ENCODE measurements around the gene TMEM201. TPM values are rescaled to one million over a fixed set of nuclear protein-coding genes. Genes with fewer than 3 reads are reported as not detected.

Gene TMEM201
- total and polyA plus RNA-seq, 8 donors: 9.1 to 21.9 (median 17.0) TPM

GRCh38 chr1:9606948-9607347 lies 18.2 kb downstream of the TMEM201 start:
- Histone ChIP-seq H3K27me3 (no peaks in the 10 kb centered on the region), H3K4me3 (no peak overlapping the region), H3K9me3 (no peaks in the 10 kb centered on the region), H3K4me1 (no peaks in the 10 kb centered on the region), H3K27ac (no peak overlapping the region), H3K36me3 (peaks cover 0 to 81% of the 10 kb centered on the region in 2 donors)
- intact Hi-C loops (cut with DNase I): no loop called here
- DNase-seq: peak in 1 of 4 donors; percentile 66
- no peak for TF ChIP-seq CTCF (IDR thresholded peaks at IDR 0.05)
- ATAC-seq: no peak

GRCh38 chr1:9607352-9607751 lies 18.6 kb downstream of the TMEM201 start:
- H3K9me3 ChIP-seq: no peaks in the 10 kb centered on the region
- ATAC-seq: no peak
- no peak overlapping the region for H3K4me3 ChIP-seq
- H3K4me1 ChIP-seq: no peaks in the 10 kb centered on the region
- peaks cover 0 to 81% of the 10 kb centered on the region in 2 donors for H3K36me3 ChIP-seq
- no peak for TF ChIP-seq CTCF (IDR thresholded peaks at IDR 0.05)
- H3K27me3 ChIP-seq: no peaks in the 10 kb centered on the region
- DNase-seq: peak in 1 of 4 donors; percentile 60
- intact Hi-C loops (cut with DNase I): no loop called here
- no peak overlapping the region for H3K27ac ChIP-seq

GRCh38 chr1:9609998-9610397 lies 21.3 kb downstream of the TMEM201 start:
- H3K36me3 ChIP-seq: peaks cover 0 to 75% of the 10 kb centered on the region in 2 donors
- H3K27ac ChIP-seq: no peak overlapping the region
- intact Hi-C loops (cut with DNase I): no loop called here
- H3K4me1 ChIP-seq: no peaks in the 10 kb centered on the region
- DNase-seq: no peak
- no peak overlapping the region for H3K4me3 ChIP-seq
- no peak for ATAC-seq
- H3K9me3 ChIP-seq: no peaks in the 10 kb centered on the region
- TF ChIP-seq CTCF (IDR thresholded peaks at IDR 0.05): no peak
- H3K27me3 ChIP-seq: no peaks in the 10 kb centered on the region

GRCh38 chr1:9610548-9610947 lies 21.8 kb downstream of the TMEM201 start:
- no peak overlapping the region for H3K27ac ChIP-seq
- no peaks in the 10 kb centered on the region for H3K27me3 ChIP-seq
- intact Hi-C loops (cut with DNase I): no loop called here
- H3K4me3 ChIP-seq: no peak overlapping the region
- no peaks in the 10 kb centered on the region for H3K4me1 ChIP-seq
- no peaks in the 10 kb centered on the region for H3K9me3 ChIP-seq
- no peak for ATAC-seq
- peaks cover 0 to 70% of the 10 kb centered on the region in 2 donors for H3K36me3 ChIP-seq
- no peak for TF ChIP-seq CTCF (IDR thresholded peaks at IDR 0.05)
- DNase-seq: no peak

GRCh38 chr1:9611716-9612115 lies 23.0 kb downstream of the TMEM201 start:
- no peak overlapping the region for H3K4me3 ChIP-seq
- no peaks in the 10 kb centered on the region for H3K4me1 ChIP-seq
- intact Hi-C loops (cut with DNase I): no loop called here
- no peak for TF ChIP-seq CTCF (IDR thresholded peaks at IDR 0.05)
- DNase-seq: no peak
- H3K9me3 ChIP-seq: no peaks in the 10 kb centered on the region
- peaks cover 0 to 65% of the 10 kb centered on the region in 2 donors for H3K36me3 ChIP-seq
- no peak for ATAC-seq
- no peaks in the 10 kb centered on the region for H3K27me3 ChIP-seq
- H3K27ac ChIP-seq: no peak overlapping the region
